Stimulated activated CD8-positive, alpha-beta memory T cell treated with anti-CD3 and anti-CD28 coated beads, Interleukin-4, amount 100 ng/mL, for 4 hours (primary cell): ENCODE results near the gene RBM20.
"Not testable (repeated sequence)": the region's sequence is repeated elsewhere in the genome, so short reads cannot be mapped to it uniquely, and the experiment has no call there.

Experiments
- DNase-seq, 2 donors: peaks; one replicate each; pipeline ENCODE4 v3.0.0-alpha.2; 2020; ENCODE audit warnings: low read depth in 2 of 2, low spot score in 1 of 2

Gene RBM20

GRCh38 chr10:110625356-110625894 lies 18.7 kb upstream of the RBM20 start:
- DNase-seq = no peak

- DNase-seq = no peak
Measured at GRCh38 chr10:110625951-110626855, 17.9 kb upstream of the RBM20 start.

GRCh38 chr10:110628161-110628560 lies 16.0 kb upstream of the RBM20 start:
- DNase-seq = no peak

- no peak for DNase-seq
Measured at GRCh38 chr10:110629680-110630191, 14.4 kb upstream of the RBM20 start.

GRCh38 chr10:110631934-110632333 lies 12.2 kb upstream of the RBM20 start:
- no peak for DNase-seq

- DNase-seq = no peak
Measured at GRCh38 chr10:110632591-110633215, 11.4 kb upstream of the RBM20 start.

- no peak for DNase-seq
Measured at GRCh38 chr10:110634527-110635209, 9.5 kb upstream of the RBM20 start.

GRCh38 chr10:110636572-110636931 lies 7.6 kb upstream of the RBM20 start:
- DNase-seq = no peak

GRCh38 chr10:110636932-110637557 lies 7.1 kb upstream of the RBM20 start:
- DNase-seq = no peak

- no peak for DNase-seq
Measured at GRCh38 chr10:110637558-110638053, 6.5 kb upstream of the RBM20 start.

- DNase-seq = no peak
Measured at GRCh38 chr10:110638319-110638718, 5.8 kb upstream of the RBM20 start.

- not testable (repeated sequence) for DNase-seq
Measured at GRCh38 chr10:110639046-110639445, 5.1 kb upstream of the RBM20 start.

- not testable (repeated sequence) for DNase-seq
Measured at GRCh38 chr10:110639858-110640257, 4.3 kb upstream of the RBM20 start.

GRCh38 chr10:110641256-110641655 lies 2.9 kb upstream of the RBM20 start:
- peak in 1 of 2 donors; percentile 18 for DNase-seq

- DNase-seq = no peak
Measured at GRCh38 chr10:110642204-110643034, 1.7 kb upstream of the RBM20 start.

GRCh38 chr10:110643035-110643652 lies 992 bp upstream of the RBM20 start:
- no peak for DNase-seq

- no peak for DNase-seq
Measured at GRCh38 chr10:110644598-110645462, 694 bp downstream of the RBM20 start.

GRCh38 chr10:110646417-110647135 lies 2.4 kb downstream of the RBM20 start:
- DNase-seq = no peak
